Measurements from ENCODE around the gene NPHP3. TPM values are rescaled to one million over a fixed set of nuclear protein-coding genes. Genes with fewer than 3 reads are reported as not detected.

The NPHP3 gene
- total RNA-seq, 2 experiments from 2014 or later: 11.8 to 11.9 TPM

DNA sequence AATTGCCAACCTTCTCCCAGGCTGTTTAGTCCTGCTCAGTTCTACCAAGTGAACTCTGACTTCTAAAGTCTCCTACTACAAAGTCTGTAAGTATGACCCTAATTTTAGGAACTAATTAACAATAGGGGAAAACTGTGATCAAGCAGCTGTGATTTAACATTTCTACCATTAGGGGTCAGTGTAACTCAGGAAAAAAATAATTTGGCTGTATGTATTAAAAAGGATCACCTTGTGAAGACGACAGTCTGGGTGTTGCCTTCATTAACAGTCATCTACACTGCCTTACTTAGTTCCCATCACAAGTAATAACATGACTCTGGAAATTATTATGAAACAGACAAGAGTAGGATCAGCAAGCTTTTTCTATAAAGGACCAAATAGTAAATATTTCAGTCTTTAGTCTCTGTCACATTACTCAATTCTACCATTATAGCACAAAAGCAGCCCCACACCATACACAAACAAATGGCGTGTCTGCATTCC, 4.2 kb upstream of the NPHP3 start:
- no peaks in the 10 kb centered on the region for H3K36me3 Mint-ChIP-seq (ENCODE audit: low read depth)
- H3K4me1 Mint-ChIP-seq: peaks cover 10% of the 10 kb centered on the region
- H3K9me3 Mint-ChIP-seq (ENCODE audit: low read depth): no peaks in the 10 kb centered on the region
- no peak for ATAC-seq
- intact Hi-C loops (cut with DNase I, micrococcal nuclease): loop anchor here (1.0 to 10.0 kb wide), 7 partner anchors 311 to 1508 kb away; partner anchors contain the start of gene TMEM108 (in 1 of the 2)
- H3K27me3 Mint-ChIP-seq: peaks cover 9% of the 10 kb centered on the region
- no peak for DNase-seq
- POLR2A ChIA-PET: no interaction called here
- CTCF ChIA-PET: interaction anchor here (0.6 to 3.0 kb wide), 23 partner anchors 9 to 1216 kb away, joined by 3 to 16 read pairs (median 4); no protein-coding TSS in a partner anchor
- H3K27ac Mint-ChIP-seq: no peak overlapping the region
- H3K4me3 Mint-ChIP-seq: no peak overlapping the region

DNA sequence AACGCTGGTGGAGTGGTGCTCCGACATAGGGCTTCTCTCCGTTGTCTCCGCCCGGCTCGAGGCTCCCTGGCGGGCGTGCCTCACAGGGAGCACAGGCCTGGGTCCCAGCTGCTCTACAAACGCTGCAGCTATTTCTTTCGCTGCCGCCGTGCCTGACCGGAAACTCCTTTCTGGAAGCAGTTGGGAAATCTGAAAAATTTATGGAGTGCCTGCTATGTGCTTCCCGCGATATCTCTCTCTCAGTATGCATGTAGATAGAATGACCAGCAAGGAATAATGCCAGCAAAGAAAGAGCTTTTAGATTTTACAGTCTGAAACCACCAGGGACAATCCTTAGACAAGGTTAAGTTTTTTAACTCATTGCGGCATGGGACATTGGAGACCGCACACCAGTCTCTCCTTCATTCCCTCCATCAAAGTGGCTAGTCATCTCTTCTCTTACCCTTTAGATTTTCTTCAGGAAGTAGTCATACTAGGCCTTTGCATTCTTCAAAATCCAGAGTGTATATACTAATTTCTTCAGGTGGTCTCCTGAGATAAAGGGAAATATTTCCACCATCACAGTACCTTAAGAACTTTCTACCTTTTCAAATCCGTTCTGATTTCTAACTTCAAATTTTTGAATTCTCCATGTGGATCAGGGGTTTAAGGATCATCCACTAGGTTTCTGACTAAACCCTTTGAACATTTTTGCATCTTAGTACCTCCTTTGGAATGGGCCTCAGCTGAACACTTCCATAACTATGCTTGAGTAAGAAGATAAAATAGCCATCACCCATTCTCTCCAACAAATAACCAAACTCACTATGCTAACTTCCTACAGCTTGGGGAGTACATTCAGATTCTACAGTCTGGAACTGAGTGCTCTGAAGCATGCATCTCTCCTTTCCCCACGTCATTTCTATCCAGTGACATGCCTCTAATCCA, 1.1 kb upstream of the NPHP3 start:
- Mint-ChIP-seq H3K4me3 (peak overlapping the region; percentile 83), H3K36me3 (ENCODE audit: low read depth) (peaks cover 10% of the 10 kb centered on the region), H3K4me1 (peaks cover 33% of the 10 kb centered on the region), H3K27ac (peak overlapping the region; percentile 84), H3K27me3 (no peaks in the 10 kb centered on the region), H3K9me3 (ENCODE audit: low read depth) (no peaks in the 10 kb centered on the region)
- ATAC-seq (no peak), DNase-seq (no peak)
- POLR2A ChIA-PET: interaction anchor here (0.6 kb wide), 1 partner anchor 745 kb away, joined by 3 read pairs; no protein-coding TSS in a partner anchor
- CTCF ChIA-PET: interaction anchor here (0.6 to 1.3 kb wide), 4 partner anchors 9 to 741 kb away, joined by 3 read pairs; no protein-coding TSS in a partner anchor
- intact Hi-C loops (cut with DNase I, micrococcal nuclease): loop anchor here (2.0 to 10.0 kb wide), 9 partner anchors 306 to 1830 kb away; partner anchors contain the start of genes ANAPC13 (in 1 of the 2), ASTE1 (in 1 of the 2), CEP63 (in 1 of the 2) and DNAJC13 (in 1 of the 2)

DNA sequence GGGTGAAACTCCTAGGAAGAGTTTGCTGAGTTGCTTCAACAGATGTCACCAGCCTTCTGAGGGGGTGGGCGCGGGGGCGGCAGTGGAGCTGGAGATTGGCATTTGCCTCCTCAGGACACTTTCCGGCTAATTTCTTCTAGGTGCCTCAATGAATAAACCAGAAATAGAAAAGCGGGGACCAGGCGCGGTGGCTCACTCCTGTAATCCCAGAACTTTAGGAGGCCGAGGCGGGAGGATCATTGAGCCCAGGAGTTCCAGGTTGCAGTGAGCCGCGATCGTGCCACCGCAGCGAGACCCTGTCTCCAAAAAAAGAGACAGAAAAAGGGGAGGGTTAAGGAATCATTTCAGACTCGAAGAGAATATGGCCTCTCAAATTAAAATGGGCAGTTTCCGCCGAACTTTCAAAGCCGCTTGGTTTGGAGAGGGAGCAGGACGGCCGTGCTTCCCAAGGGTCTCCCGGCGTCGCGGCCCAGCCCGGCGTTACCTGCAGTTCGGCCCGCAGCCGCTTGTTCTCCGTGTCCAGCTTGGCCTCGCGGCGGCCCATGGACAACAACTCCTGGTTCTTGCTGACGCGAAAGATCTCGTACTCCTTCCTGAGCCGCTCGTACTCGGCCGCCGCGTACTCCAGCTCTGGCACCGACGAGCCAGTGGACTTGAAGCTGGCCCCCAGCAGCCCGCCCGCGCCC, 587 bp downstream of the NPHP3 start:
- peak; percentile 23 for DNase-seq
- no peaks in the 10 kb centered on the region for H3K27me3 Mint-ChIP-seq
- POLR2A ChIA-PET: interaction anchor here (1.1 kb wide), 1 partner anchor 852 kb away, joined by 3 read pairs; the partner anchor contains the start of gene CDV3
- peak overlapping the region; percentile 90 for H3K4me3 Mint-ChIP-seq
- H3K36me3 Mint-ChIP-seq (ENCODE audit: low read depth): peaks cover 14% of the 10 kb centered on the region
- H3K27ac Mint-ChIP-seq: peak overlapping the region; percentile 84
- peak; percentile 8 for ATAC-seq
- intact Hi-C loops (cut with DNase I, micrococcal nuclease): loop anchor here (1.0 to 10.0 kb wide), 16 partner anchors 61 to 1829 kb away; partner anchors contain the start of genes CDV3 (in 2 of the 2), CEP63 (in 2 of the 2), DNAJC13 (in 2 of the 2) and SRPRB (in 2 of the 2)
- peaks cover 41% of the 10 kb centered on the region for H3K4me1 Mint-ChIP-seq
- CTCF ChIA-PET: no interaction called here
- H3K9me3 Mint-ChIP-seq (ENCODE audit: low read depth): no peaks in the 10 kb centered on the region

DNA sequence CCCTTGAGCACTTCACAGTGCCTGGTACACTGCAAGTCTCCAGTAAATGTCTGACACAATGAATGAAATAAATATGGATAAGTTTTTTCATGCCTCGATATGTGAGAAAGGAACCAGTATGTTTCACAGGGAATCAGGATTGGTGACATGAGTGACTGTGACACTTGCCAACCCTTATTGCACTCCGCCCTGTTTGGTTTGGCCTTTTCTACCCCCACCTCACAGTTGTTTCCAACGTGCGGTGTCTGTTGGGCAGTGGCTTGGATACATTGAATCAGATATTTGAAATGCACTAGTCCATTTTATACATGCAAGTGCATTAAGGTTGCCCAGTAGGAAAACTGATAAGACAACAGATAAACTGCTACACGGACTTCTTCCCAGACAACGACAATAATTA, 2.0 kb downstream of the NPHP3 start:
- peaks cover 43% of the 10 kb centered on the region for H3K4me1 Mint-ChIP-seq
- no peak for ATAC-seq
- H3K36me3 Mint-ChIP-seq (ENCODE audit: low read depth): peaks cover 21% of the 10 kb centered on the region
- DNase-seq: no peak
- H3K9me3 Mint-ChIP-seq (ENCODE audit: low read depth): no peaks in the 10 kb centered on the region
- H3K27me3 Mint-ChIP-seq: no peaks in the 10 kb centered on the region
- intact Hi-C loops (cut with DNase I, micrococcal nuclease): loop anchor here (2.0 to 10.0 kb wide), 8 partner anchors 59 to 1767 kb away; partner anchors contain the start of genes ANAPC13 (in 1 of the 2), ASTE1 (in 1 of the 2), CEP63 (in 1 of the 2) and DNAJC13 (in 1 of the 2)
- ChIA-PET CTCF (no interaction called here), POLR2A (no interaction called here)
- H3K4me3 Mint-ChIP-seq: peak overlapping the region; percentile 90
- H3K27ac Mint-ChIP-seq: peak overlapping the region; percentile 8

DNA sequence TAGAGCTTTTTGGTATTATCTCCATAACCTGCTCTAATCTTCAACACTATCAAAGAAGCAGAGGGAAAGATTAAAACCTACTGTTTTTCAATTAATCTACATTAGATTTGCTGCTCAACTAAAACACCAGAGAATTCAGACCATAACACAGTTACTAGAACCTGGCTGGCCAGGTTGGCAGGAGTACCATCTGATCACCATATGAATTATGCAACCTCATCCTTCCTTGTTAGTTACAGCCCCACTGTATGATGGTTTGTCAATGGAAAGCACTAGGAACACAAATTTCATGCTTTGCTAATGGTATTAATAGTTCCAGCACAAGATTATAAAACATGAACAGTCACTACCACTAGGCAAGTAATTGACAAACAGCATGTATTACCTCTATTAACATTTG, 5.8 kb downstream of the NPHP3 start:
- H3K9me3 Mint-ChIP-seq (ENCODE audit: low read depth): no peaks in the 10 kb centered on the region
- DNase-seq (no peak), ATAC-seq (no peak)
- ChIA-PET CTCF (interaction anchor here (0.5 to 1.1 kb wide), 2 partner anchors 181 to 855 kb away, joined by 3 read pairs; no protein-coding TSS in a partner anchor), POLR2A (no interaction called here)
- intact Hi-C loops (cut with DNase I, micrococcal nuclease): loop anchor here in 1 of 2 experiments (5.0 kb wide), 1 partner anchor 179 kb away; no protein-coding TSS in a partner anchor
- no peak overlapping the region for H3K27ac Mint-ChIP-seq
- peaks cover 33% of the 10 kb centered on the region for H3K4me1 Mint-ChIP-seq
- H3K36me3 Mint-ChIP-seq (ENCODE audit: low read depth): peaks cover 31% of the 10 kb centered on the region
- H3K4me3 Mint-ChIP-seq: no peak overlapping the region
- H3K27me3 Mint-ChIP-seq: no peaks in the 10 kb centered on the region

DNA sequence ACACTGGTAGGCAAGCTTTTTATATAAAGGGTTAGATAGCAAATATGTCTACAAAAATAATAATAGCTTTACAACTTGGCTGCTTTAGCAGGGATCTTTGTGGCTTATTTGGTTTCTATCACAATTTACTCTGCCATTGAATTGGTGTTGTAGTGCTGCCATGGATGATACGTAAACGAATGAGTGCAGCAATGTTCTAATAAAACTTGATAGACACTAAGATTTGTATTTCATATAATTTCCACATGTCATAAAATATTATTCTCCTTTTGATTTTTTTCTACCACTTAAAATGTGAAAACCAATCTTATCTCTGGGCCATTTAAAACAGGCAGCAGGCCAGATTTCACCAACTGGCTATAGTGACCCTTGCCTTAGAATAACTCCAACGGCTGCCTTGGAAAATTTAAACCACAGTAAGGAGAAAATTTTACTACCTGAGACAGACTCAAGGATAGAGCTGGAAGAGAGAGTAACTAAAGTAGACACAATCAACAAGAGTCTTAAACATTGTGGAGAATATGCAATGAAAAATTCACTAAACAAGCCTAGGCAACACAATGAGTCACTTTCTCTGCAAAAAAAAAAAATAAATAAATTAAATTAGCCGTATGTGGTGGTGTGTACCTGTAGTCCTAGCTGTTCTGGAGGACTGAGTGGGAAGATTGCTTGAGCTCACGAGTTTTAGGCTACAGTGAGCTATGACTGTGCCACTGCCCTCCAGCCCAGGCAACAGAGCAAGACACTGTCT, 8.1 kb downstream of the NPHP3 start:
- intact Hi-C loops (cut with DNase I, micrococcal nuclease): no loop called here
- Mint-ChIP-seq H3K4me1 (peaks cover 17% of the 10 kb centered on the region), H3K27me3 (no peaks in the 10 kb centered on the region), H3K4me3 (no peak overlapping the region), H3K27ac (no peak overlapping the region), H3K36me3 (ENCODE audit: low read depth) (peaks cover 39% of the 10 kb centered on the region), H3K9me3 (ENCODE audit: low read depth) (no peaks in the 10 kb centered on the region)
- ChIA-PET POLR2A (no interaction called here), CTCF (interaction anchor here (0.7 to 1.1 kb wide), 2 partner anchors 12 to 25 kb away, joined by 3 to 4 read pairs; no protein-coding TSS in a partner anchor)
- DNase-seq: no peak
- ATAC-seq: no peak

DNA sequence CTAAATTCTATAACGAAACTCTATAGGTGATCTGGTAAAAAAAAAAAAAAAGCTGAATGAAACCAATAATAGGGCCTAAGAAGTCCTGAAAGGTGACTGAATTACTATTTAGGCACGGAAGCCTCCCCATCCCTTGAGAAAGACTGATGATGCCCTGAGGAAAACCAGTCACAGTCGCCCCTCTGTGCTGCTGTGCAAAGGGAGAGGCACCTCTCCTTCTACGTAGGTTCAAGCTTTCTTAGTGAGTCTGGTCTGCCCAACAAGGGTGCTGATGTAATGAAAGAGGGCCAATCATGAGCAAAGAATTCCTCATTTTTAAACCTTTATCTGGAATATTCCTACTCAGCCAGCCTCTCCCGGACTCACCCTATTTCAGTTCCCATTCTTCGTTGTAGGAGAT, 11.9 kb downstream of the NPHP3 start:
- no peaks in the 10 kb centered on the region for H3K27me3 Mint-ChIP-seq
- H3K4me3 Mint-ChIP-seq: no peak overlapping the region
- peaks cover 39% of the 10 kb centered on the region for H3K36me3 Mint-ChIP-seq (ENCODE audit: low read depth)
- POLR2A ChIA-PET: no interaction called here
- CTCF ChIA-PET: no interaction called here
- peaks cover 2% of the 10 kb centered on the region for H3K4me1 Mint-ChIP-seq
- DNase-seq (no peak), ATAC-seq (no peak)
- H3K27ac Mint-ChIP-seq: no peak overlapping the region
- intact Hi-C loops (cut with DNase I, micrococcal nuclease): no loop called here
- H3K9me3 Mint-ChIP-seq (ENCODE audit: low read depth): no peaks in the 10 kb centered on the region

DNA sequence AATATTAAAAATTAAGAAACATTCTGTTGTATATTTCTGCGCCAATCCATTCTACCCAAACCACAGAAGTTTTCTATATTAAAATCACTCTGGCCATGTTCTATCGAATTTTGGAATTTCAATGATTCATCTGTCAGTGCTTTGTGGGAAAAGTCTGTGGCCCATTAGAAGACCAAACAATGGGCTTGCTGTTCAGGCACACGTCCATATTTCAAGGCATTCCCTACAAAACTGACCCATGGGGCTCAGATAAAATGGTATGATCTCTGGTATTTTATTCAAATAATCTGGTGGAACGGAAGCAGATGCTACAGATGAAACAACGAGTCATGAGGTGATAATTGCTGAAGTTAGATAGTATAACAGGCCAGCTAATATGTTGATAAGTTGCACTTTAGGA, 12.4 kb downstream of the NPHP3 start:
- no peak overlapping the region for H3K4me3 Mint-ChIP-seq
- ChIA-PET POLR2A (no interaction called here), CTCF (no interaction called here)
- no peaks in the 10 kb centered on the region for H3K9me3 Mint-ChIP-seq (ENCODE audit: low read depth)
- H3K27me3 Mint-ChIP-seq: no peaks in the 10 kb centered on the region
- no peak overlapping the region for H3K27ac Mint-ChIP-seq
- H3K4me1 Mint-ChIP-seq: peaks cover 2% of the 10 kb centered on the region
- DNase-seq (no peak), ATAC-seq (no peak)
- H3K36me3 Mint-ChIP-seq (ENCODE audit: low read depth): peaks cover 39% of the 10 kb centered on the region
- intact Hi-C loops (cut with DNase I, micrococcal nuclease): no loop called here

DNA sequence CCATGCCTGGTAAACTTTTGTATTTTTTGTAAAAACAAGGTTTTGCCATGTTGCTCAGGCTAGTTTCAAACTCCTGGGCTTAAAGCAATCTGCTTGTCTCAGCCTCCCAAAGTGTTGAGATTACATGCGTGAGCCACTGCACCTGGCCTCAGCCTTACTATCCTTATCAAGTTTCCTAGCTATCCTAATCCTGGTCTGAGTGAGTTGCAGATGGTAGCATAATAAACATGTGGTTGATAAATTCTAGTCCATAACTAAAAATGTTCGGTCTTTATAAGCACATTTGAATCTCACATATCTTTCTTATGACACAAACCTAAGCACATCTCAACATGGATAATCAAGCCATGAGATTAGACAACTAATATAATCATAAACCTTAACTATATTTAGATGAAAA, 18.5 kb downstream of the NPHP3 start:
- DNase-seq (no peak), ATAC-seq (no peak)
- Mint-ChIP-seq H3K4me1 (peaks cover 2% of the 10 kb centered on the region), H3K27me3 (no peaks in the 10 kb centered on the region), H3K36me3 (ENCODE audit: low read depth) (peaks cover 38% of the 10 kb centered on the region), H3K4me3 (no peak overlapping the region), H3K27ac (no peak overlapping the region), H3K9me3 (ENCODE audit: low read depth) (no peaks in the 10 kb centered on the region)
- CTCF ChIA-PET: no interaction called here
- POLR2A ChIA-PET: no interaction called here
- intact Hi-C loops (cut with DNase I, micrococcal nuclease): no loop called here

DNA sequence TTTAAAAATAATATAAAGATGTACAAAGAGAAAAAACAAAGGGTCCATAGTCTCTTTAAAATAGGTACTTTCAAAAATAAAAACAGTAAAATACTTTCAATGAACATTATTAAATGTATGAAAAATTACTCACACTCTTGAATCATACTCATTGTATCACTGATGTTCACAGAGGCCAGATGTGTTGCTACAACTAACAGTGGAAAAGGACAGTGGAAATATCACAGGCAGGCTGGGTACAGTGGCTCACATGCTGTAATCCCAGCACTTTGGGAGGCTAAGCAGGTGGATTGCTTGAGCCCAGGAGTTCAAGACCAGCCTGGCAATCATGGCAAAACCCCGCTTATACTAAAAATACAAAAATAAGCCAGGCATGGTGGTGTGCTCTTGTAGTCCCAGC, 26.8 kb downstream of the NPHP3 start:
- Mint-ChIP-seq H3K4me3 (no peak overlapping the region), H3K27ac (no peak overlapping the region), H3K27me3 (no peaks in the 10 kb centered on the region), H3K36me3 (ENCODE audit: low read depth) (peaks cover 33% of the 10 kb centered on the region), H3K4me1 (peaks cover 5% of the 10 kb centered on the region), H3K9me3 (ENCODE audit: low read depth) (no peaks in the 10 kb centered on the region)
- intact Hi-C loops (cut with DNase I, micrococcal nuclease): no loop called here
- DNase-seq (no peak), ATAC-seq (peak; percentile 33)
- CTCF ChIA-PET: no interaction called here
- POLR2A ChIA-PET: no interaction called here

DNA sequence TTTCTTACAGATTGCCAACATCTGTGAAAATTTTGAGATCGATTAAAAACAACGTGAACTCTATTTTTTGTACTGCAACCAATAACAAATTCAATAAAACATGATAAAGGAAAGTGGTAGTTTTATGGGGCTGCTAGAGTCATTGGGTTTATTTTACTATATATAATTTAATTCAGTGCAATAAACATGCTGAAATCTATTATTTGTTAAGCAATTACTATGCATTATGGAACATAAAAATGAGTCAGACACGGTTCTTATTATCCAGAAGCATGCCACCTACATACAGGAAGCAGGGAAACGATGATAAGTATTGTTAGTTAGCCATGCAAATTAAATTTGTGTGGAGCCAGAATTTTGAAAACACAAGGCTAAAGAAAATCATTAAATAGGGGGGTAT, 27.2 kb downstream of the NPHP3 start:
- no peak for DNase-seq
- Mint-ChIP-seq H3K27ac (no peak overlapping the region), H3K4me1 (peaks cover 5% of the 10 kb centered on the region), H3K4me3 (no peak overlapping the region), H3K27me3 (no peaks in the 10 kb centered on the region), H3K9me3 (ENCODE audit: low read depth) (no peaks in the 10 kb centered on the region), H3K36me3 (ENCODE audit: low read depth) (peaks cover 32% of the 10 kb centered on the region)
- ChIA-PET POLR2A (no interaction called here), CTCF (no interaction called here)
- intact Hi-C loops (cut with DNase I, micrococcal nuclease): no loop called here
- no peak for ATAC-seq

Measured in activated CD4-positive, alpha-beta T cell treated with anti-CD3 and anti-CD28 coated beads for 36 hours (primary cell).